SK-N-SH treated with all-trans-retinoic acid at 6 μM for 48 hours (cell line): ENCODE measurements around the gene ADM5.

Experiments used
- ISL1 ChIP-seq: fragments of 250-450 bp; sonication (Bioruptor Pico); IDR thresholded peaks from 2 replicates; pipeline ENCODE4 v2.1.2; 2022; ENCODE audit warnings: mild to moderate bottlenecking, moderate library complexity
- SNAI2 ChIP-seq: fragments of 250-450 bp; sonication (Bioruptor Pico); IDR thresholded peaks from 2 replicates; pipeline ENCODE4 v1.5.0; 2020; ENCODE audit warnings: mild to moderate bottlenecking, moderate library complexity
- ZFP3 ChIP-seq: fragments of 250-450 bp; sonication (Bioruptor Pico); IDR thresholded peaks from 2 replicates; pipeline ENCODE4 v1.5.0; 2020; ENCODE audit warnings: mild to moderate bottlenecking, moderate library complexity
- TF ChIP-seq, protein P1 (sequence below): fragments of 250-450 bp; sonication (Bioruptor Pico); IDR thresholded peaks from 2 replicates; pipeline ENCODE4 v1.5.1; 2020; ENCODE audit warnings: low read depth, mild to moderate bottlenecking, moderate library complexity

DNA sequence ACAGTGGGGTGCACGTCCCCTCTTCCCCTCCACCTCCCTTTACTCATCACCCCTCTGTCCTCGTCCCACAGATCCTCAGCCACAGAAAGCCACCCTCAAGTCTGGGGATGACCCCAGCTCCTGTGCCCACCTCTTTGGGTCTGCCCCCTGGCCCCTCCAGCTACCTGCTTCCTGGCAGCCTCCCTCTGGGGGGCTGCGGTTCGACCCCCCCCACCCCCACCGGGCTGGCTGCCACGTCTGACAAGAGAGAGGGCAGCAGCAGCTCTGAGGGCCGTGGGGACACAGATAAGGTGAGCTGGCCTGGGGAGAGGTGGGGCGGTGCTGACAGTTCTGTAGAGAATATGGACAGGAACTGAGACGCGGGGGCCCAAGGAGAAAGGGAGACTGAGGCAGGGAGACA is 34.8 kb upstream of the ADM5 start:
- TF ChIP-seq SNAI2 (CRISPR knock-in tag) (no peak), ZFP3 (CRISPR knock-in tag) (no peak), ISL1 (CRISPR knock-in tag) (no peak)
- TF ChIP-seq, protein P1, sequence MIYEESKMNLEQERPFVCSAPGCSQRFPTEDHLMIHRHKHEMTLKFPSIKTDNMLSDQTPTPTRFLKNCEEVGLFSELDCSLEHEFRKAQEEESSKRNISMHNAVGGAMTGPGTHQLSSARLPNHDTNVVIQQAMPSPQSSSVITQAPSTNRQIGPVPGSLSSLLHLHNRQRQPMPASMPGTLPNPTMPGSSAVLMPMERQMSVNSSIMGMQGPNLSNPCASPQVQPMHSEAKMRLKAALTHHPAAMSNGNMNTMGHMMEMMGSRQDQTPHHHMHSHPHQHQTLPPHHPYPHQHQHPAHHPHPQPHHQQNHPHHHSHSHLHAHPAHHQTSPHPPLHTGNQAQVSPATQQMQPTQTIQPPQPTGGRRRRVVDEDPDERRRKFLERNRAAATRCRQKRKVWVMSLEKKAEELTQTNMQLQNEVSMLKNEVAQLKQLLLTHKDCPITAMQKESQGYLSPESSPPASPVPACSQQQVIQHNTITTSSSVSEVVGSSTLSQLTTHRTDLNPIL (CRISPR knock-in tag), result no peak
